PFSK-1 (cell line): Measurements from ENCODE around the gene FBXL7.

Experiments
- POLR2AphosphoS5 ChIP-seq: IDR thresholded peaks from 2 replicates; pipeline ENCODE4 v1.6.1; 2012; ENCODE audit warnings: low read depth, mild to moderate bottlenecking, control low read depth, low read length, moderate library complexity
- REST ChIP-seq, 2 experiments: IDR thresholded peaks; 2 replicates each; pipeline versions ENCODE4 v1.6.1 to v1.8.0; 2011 to 2012; ENCODE audit warnings: low read depth in 2 of 2, low read length in 2 of 2, control low read depth in 1 of 2, inconsistent platforms in 1 of 2, mild to moderate bottlenecking in 1 of 2, moderate library complexity in 1 of 2; ENCODE audit not compliant: insufficient read depth in 1 of 2
- SIN3A ChIP-seq: IDR thresholded peaks from 2 replicates; pipeline ENCODE4 v1.6.1; 2012; ENCODE audit warnings: mild to moderate bottlenecking, low read length, moderate library complexity, borderline replicate concordance; ENCODE audit not compliant: insufficient read depth

GRCh38 chr5:15727375-15727774 lies 227.4 kb downstream of the FBXL7 start:
- no peak for TF ChIP-seq POLR2AphosphoS5
- TF ChIP-seq REST (IDR thresholded peaks at IDR 0.05; ENCODE audit: insufficient read depth in 1 of 2, low read depth in 2 of 2, low read length in 2 of 2), result no peak
- TF ChIP-seq SIN3A, result no peak
